H1 (cell line): ENCODE results near the gene MRPL54. TPM values are rescaled to one million over a fixed set of nuclear protein-coding genes. Genes with fewer than 3 reads are reported as not detected.

Experiments
- CTCF ChIA-PET: fragments of 300-600 bp; sonication (Branson Sonifier 250); formaldehyde crosslinking; loops from one replicate; lab custom pipeline; 2021; ENCODE audit not compliant: partially characterized antibody; lab: Charles Lee
- POLR2A ChIA-PET: fragments of 300-600 bp; sonication (Branson Sonifier 250); formaldehyde crosslinking; loops from one replicate; lab custom pipeline; 2021; ENCODE audit warnings: inconsistent platforms; ENCODE audit not compliant: partially characterized antibody; lab: Charles Lee
- DNase-seq, 2 experiments: peaks; one replicate each; pipeline versions ENCODE4 v3.0.0 to v3.0.0-alpha.2; 2010 to 2022; ENCODE audit warnings: low spot score in 2 of 2, low read depth in 1 of 2, mixed read lengths in 1 of 2
- FAIRE-seq: peaks from 2 replicates; lab custom pipeline; 2011; peaks lifted over from hg19 to GRCh38; lab: Jason Lieb, UNC
- H2AFZ ChIP-seq: 2 replicates; pipeline ENCODE4 v1.8.1; 2012; ENCODE audit warnings: low read length, inconsistent platforms
- H2AK5ac ChIP-seq: 2 replicates; pipeline ENCODE4 v1.6.1; 2013; ENCODE audit warnings: low read depth, low read length
- H2BK120ac ChIP-seq: replicated peaks from 2 replicates; pipeline ENCODE3; 2013; ENCODE audit warnings: low read depth, low read length, inconsistent platforms
- H2BK12ac ChIP-seq: 2 replicates; pipeline ENCODE4 v1.6.1; 2013; ENCODE audit warnings: low read depth, low read length
- H2BK15ac ChIP-seq: 2 replicates; pipeline ENCODE4 v1.6.1; 2013; ENCODE audit warnings: low read length
- H2BK20ac ChIP-seq: 2 replicates; pipeline ENCODE4 v1.6.1; 2013; ENCODE audit warnings: low read length
- H2BK5ac ChIP-seq: 2 replicates; pipeline ENCODE4 v1.6.1; 2013; ENCODE audit warnings: low read depth, low read length
- H3K14ac ChIP-seq: 2 replicates; pipeline ENCODE4 v1.6.1; 2013; ENCODE audit warnings: inconsistent platforms; ENCODE audit not compliant: insufficient read length
- H3K18ac ChIP-seq: 2 replicates; pipeline ENCODE4 v1.6.1; 2013; ENCODE audit warnings: low read length; ENCODE audit errors: extremely low read depth
- H3K23ac ChIP-seq: 2 replicates; pipeline ENCODE4 v1.6.1; 2013; ENCODE audit warnings: inconsistent platforms; ENCODE audit not compliant: insufficient read length
- H3K23me2 ChIP-seq: 2 replicates; pipeline ENCODE4 v1.6.1; 2013; ENCODE audit warnings: low read depth, low read length
- H3K27ac ChIP-seq: 2 replicates; pipeline ENCODE4 v1.6.1; 2011; ENCODE audit warnings: low read depth, low read length, inconsistent platforms
- H3K27me3 ChIP-seq, 4 experiments: replicated peaks in 1 of 4; 1 replicate in 1 of 4; 2 replicates in 3 of 4; pipeline versions ENCODE4 v1.6.1 to v1.8.1; 2011 to 2013; ENCODE audit warnings: low read length in 3 of 4, mild to moderate bottlenecking in 3 of 4, inconsistent platforms in 2 of 4, mixed read lengths in 2 of 4, moderate library complexity in 1 of 4; ENCODE audit not compliant: control insufficient read depth in 3 of 4, insufficient read depth in 3 of 4; ENCODE audit errors: extremely low read depth in 1 of 4
- H3K36me3 ChIP-seq, 4 experiments: 2 replicates each; pipeline versions ENCODE4 v1.6.1 to v1.8.1; 2011 to 2013; ENCODE audit warnings: mild to moderate bottlenecking in 4 of 4, low read length in 3 of 4, moderate library complexity in 2 of 4, control low read depth in 1 of 4, inconsistent platforms in 1 of 4; ENCODE audit not compliant: insufficient read depth in 4 of 4, control insufficient read depth in 2 of 4
- H3K4ac ChIP-seq: replicated peaks from 2 replicates; pipeline ENCODE3; 2013; ENCODE audit warnings: low read length, low read depth, mixed read lengths, inconsistent platforms; ENCODE audit not compliant: insufficient read length
- H3K4me1 ChIP-seq, 4 experiments: replicated peaks in 1 of 4; 1 replicate in 1 of 4; 2 replicates in 3 of 4; pipeline versions ENCODE4 v1.6.1 to v1.8.1; 2011 to 2013; ENCODE audit warnings: low read length in 3 of 4, inconsistent platforms in 2 of 4, mixed read lengths in 1 of 4; ENCODE audit not compliant: insufficient read depth in 4 of 4, control insufficient read depth in 3 of 4
- H3K4me2 ChIP-seq, 2 experiments: 2 replicates each; pipeline versions ENCODE4 v1.6.1 to v1.8.1; 2011 to 2013; ENCODE audit warnings: low read depth in 2 of 2, low read length in 2 of 2, control low read depth in 1 of 2, inconsistent platforms in 1 of 2, mild to moderate bottlenecking in 1 of 2; ENCODE audit not compliant: insufficient read depth in 1 of 2
- H3K4me3 ChIP-seq, 4 experiments: fragments of 200-600, 300-600 bp in 1 of 4; sonication (generic), shearing (Covaris generic), sonication (Bioruptor Twin) in 1 of 4; 2 replicates each; pipeline versions ENCODE4 v1.5.1 to v1.8.1; 2011 to 2016; ENCODE audit warnings: low read length in 4 of 4, low read depth in 3 of 4, control low read depth in 2 of 4, inconsistent platforms in 2 of 4, mild to moderate bottlenecking in 2 of 4, mixed read lengths in 1 of 4, moderate library complexity in 1 of 4; ENCODE audit not compliant: insufficient read depth in 2 of 4; ENCODE audit errors: extremely low read depth in 1 of 4
- H3K56ac ChIP-seq: replicated peaks from 2 replicates; pipeline ENCODE3; 2013; ENCODE audit warnings: low read depth, mild to moderate bottlenecking, mixed read lengths, low read length, inconsistent platforms; ENCODE audit not compliant: insufficient read length
- H3K79me1 ChIP-seq: 2 replicates; pipeline ENCODE4 v1.6.1; 2013; ENCODE audit warnings: low read depth, low read length, control low read depth
- H3K79me2 ChIP-seq, 2 experiments: 2 replicates each; pipeline versions ENCODE4 v1.6.1 to v1.8.1; 2012 to 2013; ENCODE audit warnings: low read length in 2 of 2, mild to moderate bottlenecking in 2 of 2, inconsistent platforms in 1 of 2; ENCODE audit not compliant: insufficient read depth in 2 of 2, control insufficient read depth in 1 of 2
- H3K9ac ChIP-seq, 4 experiments: replicated peaks in 1 of 4; 1 replicate in 1 of 4; 2 replicates in 3 of 4; pipeline versions ENCODE4 v1.6.1 to v1.8.1; 2011 to 2013; ENCODE audit warnings: low read depth in 3 of 4, low read length in 3 of 4, control low read depth in 2 of 4, mild to moderate bottlenecking in 2 of 4, moderate library complexity in 2 of 4, inconsistent platforms in 1 of 4; ENCODE audit errors: extremely low read depth in 1 of 4
- H3K9me3 ChIP-seq, 2 experiments: 2 replicates each; pipeline versions ENCODE4 v1.6.1 to v1.8.1; 2012 to 2013; ENCODE audit warnings: mild to moderate bottlenecking in 2 of 2, moderate library complexity in 2 of 2, control low read depth in 1 of 2, inconsistent platforms in 1 of 2, low read depth in 1 of 2, low read length in 1 of 2, mixed read lengths in 1 of 2; ENCODE audit not compliant: insufficient read depth in 2 of 2
- H4K20me1 ChIP-seq, 2 experiments: replicated peaks in 1 of 2; 2 replicates each; pipeline versions ENCODE3 to v1.8.1; 2011 to 2013; ENCODE audit warnings: inconsistent platforms in 2 of 2, low read length in 2 of 2, mild to moderate bottlenecking in 1 of 2; ENCODE audit not compliant: insufficient read depth in 2 of 2, control insufficient read depth in 1 of 2
- H4K5ac ChIP-seq: 2 replicates; pipeline ENCODE4 v1.6.1; 2013; ENCODE audit warnings: low read length, low read depth, mixed read lengths, inconsistent platforms; ENCODE audit not compliant: insufficient read length
- H4K8ac ChIP-seq: 2 replicates; pipeline ENCODE4 v1.8.0; 2013; ENCODE audit warnings: mild to moderate bottlenecking, moderate library complexity, low read length, inconsistent platforms; ENCODE audit not compliant: insufficient read depth; ENCODE audit errors: extremely low read depth
- H4K91ac ChIP-seq: replicated peaks from 2 replicates; pipeline ENCODE3; 2013; ENCODE audit warnings: low read length, mixed read lengths, inconsistent platforms; ENCODE audit not compliant: insufficient read length
- BCL11A ChIP-seq, 2 experiments: IDR thresholded peaks; one replicate each; pipeline ENCODE4 v1.6.1; 2011; ENCODE audit warnings: low read depth in 2 of 2, low read length in 2 of 2, mild to moderate bottlenecking in 2 of 2
- FOSL1 ChIP-seq: IDR thresholded peaks from 2 replicates; pipeline ENCODE4 v1.6.1; 2011; ENCODE audit warnings: mild to moderate bottlenecking, low read depth, low read length, moderate library complexity; ENCODE audit not compliant: insufficient read depth
- PHF8 ChIP-seq: fragments of 200-600 bp; sonication (generic); conservative IDR thresholded peaks from 2 replicates; pipeline ENCODE4 v1.7.1; 2012; ENCODE audit warnings: low read depth, mild to moderate bottlenecking, inconsistent platforms, low read length, moderate library complexity
- RAD21 ChIP-seq, 2 experiments: IDR thresholded peaks in 1 of 2; conservative IDR thresholded peaks in 1 of 2; 2 replicates each; pipeline ENCODE4 v1.6.1; 2011; ENCODE audit warnings: low read depth in 2 of 2, low read length in 2 of 2, improper control_type of control experiment in 1 of 2, inconsistent platforms in 1 of 2, mild to moderate bottlenecking in 1 of 2, moderate library complexity in 1 of 2
- TAF7 ChIP-seq: optimal IDR thresholded peaks from 2 replicates; pipeline ENCODE3; 2011; ENCODE audit warnings: low read depth, mild to moderate bottlenecking, inconsistent platforms, low read length, moderate library complexity, borderline replicate concordance
- TCF12 ChIP-seq: IDR thresholded peaks from 2 replicates; pipeline ENCODE4 v1.6.1; 2011; ENCODE audit warnings: low read depth, mild to moderate bottlenecking, low read length
- TEAD4 ChIP-seq: IDR thresholded peaks from 2 replicates; pipeline ENCODE4 v1.6.1; 2012; ENCODE audit warnings: low read depth, low read length, inconsistent platforms, mixed read lengths
- WGBS, 2 experiments: shearing (Covaris generic) in 1 of 2; methylation state at CpG; one replicate each; pipeline versions ENCODE4 v1.1.6 to v1.1.7; 2013 to 2015; ENCODE audit warnings: low lambda C conversion rate in 2 of 2, mixed read lengths in 2 of 2, inconsistent platforms in 1 of 2, low coverage in 1 of 2, missing lambda C conversion rate in 1 of 2; ENCODE audit not compliant: insufficient replicate concordance in 2 of 2, insufficient coverage in 1 of 2, insufficient read length in 1 of 2; ENCODE audit errors: extremely low coverage in 1 of 2, missing lambda C conversion rate in 1 of 2; 5-methylcytosine and 5-hydroxymethylcytosine counted together
- polyA plus RNA-seq, 7 experiments: library from polyadenylated mRNA; depleted of rRNA in 3 of 7; stranded (reverse) in 5 of 7; unstranded in 2 of 7; fragments of >200 nt in 5 of 7; fragments of 200-250 nt in 2 of 7; gene quantifications; 1 replicate in 5 of 7; 2 replicates in 1 of 7; 4 replicates in 1 of 7; pipeline versions ENCODE4 v1.2.1 to v1.2.3, GENCODE V29; 2011 to 2013; ENCODE audit warnings: missing spikeins in 2 of 7, mixed read lengths in 2 of 7
- total RNA-seq: library from RNA; stranded (reverse); fragmentation: NEBNext Ultra II Directional; extraction: Animal tissue kit (Norgen Biotek cat#: 25700); gene quantifications from 2 replicates; pipeline ENCODE4 v1.2.1, GENCODE V29; 2021

The MRPL54 gene
- total and polyA plus RNA-seq, 2 of the 8 experiments (the other 6 are each of a cell fraction or from before 2014, with no cell fraction given), result 63.8 to 72.8 TPM

GRCh38 chr19:3792114-3792513 lies 29.6 kb downstream of the MRPL54 start:
- FAIRE-seq, result no peak
- WGBS, 2 experiments, result 90% methylated on average over 3 of the region's 3 CpGs; no CpG with 5 or more reads in 1 of the 2 experiments

More at GRCh38 chr19:3792114-3792513, 29.6 kb downstream of the MRPL54 start:
- Histone ChIP-seq H3K23me2 (no peaks in the 10 kb centered on the region), H3K14ac (no peak overlapping the region), H3K4me3 (no peak overlapping the region), H2BK15ac (no peak overlapping the region), H4K91ac (no peak overlapping the region), H3K36me3 (no peaks in the 10 kb centered on the region), H3K27ac (no peak overlapping the region), H3K9ac (no peak overlapping the region), H2BK20ac (no peak overlapping the region), H3K23ac (no peak overlapping the region), H4K5ac (no peak overlapping the region), H4K8ac (no peak overlapping the region), H3K27me3 (peaks cover 0 to 3% (median 0%) of the 10 kb centered on the region in 4 experiments; a peak in 1 of 7 replicates), H4K20me1 (no peaks in the 10 kb centered on the region), H2AK5ac (no peak overlapping the region), H2BK120ac (no peak overlapping the region), H3K4me2 (no peak overlapping the region), H3K18ac (no peak overlapping the region), H3K79me2 (no peaks in the 10 kb centered on the region), H3K4me1 (no peaks in the 10 kb centered on the region), H3K56ac (no peak overlapping the region), H3K4ac (no peak overlapping the region), H3K79me1 (no peaks in the 10 kb centered on the region), H3K9me3 (peaks cover 4 to 10% of the 10 kb centered on the region in 2 experiments; a peak in 2 of 4 replicates), H2BK12ac (no peak overlapping the region), H2AFZ (no peak overlapping the region), H2BK5ac (no peak overlapping the region)
- TF ChIP-seq BCL11A (IDR thresholded peaks at IDR 0.05; ENCODE audit: low read depth in 2 of 2, low read length in 2 of 2) (no peak), TEAD4 (no peak), FOSL1 (no peak), PHF8 (no peak), TCF12 (no peak), TAF7 (no peak), RAD21 (IDR thresholded peaks at IDR 0.05 in 1 of 2, conservative IDR thresholded peaks at IDR 0.05 in 1 of 2; ENCODE audit: low read depth in 2 of 2, low read length in 2 of 2) (no peak)
- CTCF ChIA-PET, result interaction anchor here (0.8 kb wide), 1 partner anchor 14 kb away, joined by 3 read pairs; no protein-coding TSS in a partner anchor
- DNase-seq, result no peak
- POLR2A ChIA-PET, result no interaction called here
